Measurements from ENCODE around the gene NDUFA7.
"Not testable (repeated sequence)": the region's sequence is repeated elsewhere in the genome, so short reads cannot be mapped to it uniquely, and the experiment has no call there.

NDUFA7 gene

DNA sequence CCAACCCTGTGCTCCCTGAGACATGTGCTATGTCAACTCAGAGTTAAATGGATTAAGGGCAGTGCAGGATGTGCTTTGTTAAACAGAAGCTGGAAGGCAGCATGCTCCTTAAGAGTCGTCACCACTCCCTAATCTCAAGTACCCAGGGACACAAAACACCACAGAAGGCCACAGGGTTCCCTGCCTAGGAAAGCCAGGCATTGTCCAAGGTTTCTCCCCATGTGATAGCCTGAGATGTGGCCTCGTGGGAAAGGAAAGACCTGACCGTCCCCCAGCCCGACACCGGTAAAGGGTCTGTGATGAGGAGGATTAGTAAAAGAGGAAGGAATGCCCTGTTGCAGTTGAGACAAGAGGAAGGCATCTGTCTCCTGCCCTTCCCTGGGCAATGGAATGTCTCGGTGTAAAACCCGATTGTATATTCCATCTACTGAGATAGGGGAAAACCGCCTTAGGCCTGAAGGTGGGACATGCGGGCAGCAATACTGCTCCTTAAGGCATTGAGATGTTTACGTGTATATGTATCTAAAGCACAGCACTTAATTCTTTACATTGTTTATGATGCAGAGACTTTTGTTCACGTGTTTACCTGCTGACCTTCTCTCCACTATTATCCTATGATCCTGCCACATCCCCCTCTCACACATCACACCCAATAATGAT, 6.1 kb downstream of the NDUFA7 start:
- not testable (repeated sequence) for H3K36me3 Mint-ChIP-seq, H3K27me3 Mint-ChIP-seq, H3K27ac Mint-ChIP-seq, H3K4me3 Mint-ChIP-seq, H3K9me3 Mint-ChIP-seq
- peaks cover 11% of the 10 kb centered on the region for H3K4me1 Mint-ChIP-seq

DNA sequence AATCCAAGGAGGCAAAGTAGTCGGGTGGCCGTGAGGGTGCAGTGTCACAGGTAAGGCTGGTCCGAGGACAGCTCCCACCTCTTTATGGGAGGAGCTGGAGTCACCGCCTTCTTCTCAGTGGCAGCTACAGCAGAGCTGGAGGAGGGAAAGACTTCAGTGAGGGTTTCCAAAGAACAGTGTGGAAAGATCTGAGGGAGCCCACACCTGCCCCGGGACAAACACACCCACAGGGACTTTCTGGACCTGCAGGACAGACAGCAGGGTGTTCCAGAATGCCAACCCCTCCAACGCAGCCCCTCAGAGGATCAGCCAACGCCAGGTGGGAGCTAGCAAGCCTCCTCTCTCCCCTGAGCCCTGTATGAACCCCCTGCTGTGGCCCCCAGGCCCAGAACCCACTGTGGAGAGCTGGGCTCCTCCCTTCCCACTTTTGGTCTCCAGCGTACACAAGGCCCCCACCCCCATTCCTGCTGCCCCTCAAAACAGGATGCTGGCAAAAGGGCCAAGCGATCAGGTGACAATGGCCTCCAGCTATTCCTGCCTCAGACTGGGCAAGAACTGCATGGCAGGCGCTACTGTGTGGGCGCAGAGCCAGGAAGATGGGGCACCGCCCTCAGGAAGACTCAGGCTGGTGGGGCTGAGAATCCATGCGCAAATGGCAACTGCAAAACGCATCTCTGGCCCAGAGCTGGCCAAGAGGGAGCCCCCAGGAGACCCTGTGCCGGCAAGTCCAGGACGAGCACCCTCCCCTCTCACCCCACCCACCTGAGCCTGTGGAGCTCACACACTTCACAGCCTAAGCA, 9.5 kb downstream of the NDUFA7 start:
- Mint-ChIP-seq H3K27me3 (no peaks in the 10 kb centered on the region), H3K36me3 (peaks cover 8% of the 10 kb centered on the region), H3K27ac (no peak overlapping the region), H3K4me1 (peaks cover 25% of the 10 kb centered on the region), H3K4me3 (no peak overlapping the region), H3K9me3 (no peaks in the 10 kb centered on the region)

DNA sequence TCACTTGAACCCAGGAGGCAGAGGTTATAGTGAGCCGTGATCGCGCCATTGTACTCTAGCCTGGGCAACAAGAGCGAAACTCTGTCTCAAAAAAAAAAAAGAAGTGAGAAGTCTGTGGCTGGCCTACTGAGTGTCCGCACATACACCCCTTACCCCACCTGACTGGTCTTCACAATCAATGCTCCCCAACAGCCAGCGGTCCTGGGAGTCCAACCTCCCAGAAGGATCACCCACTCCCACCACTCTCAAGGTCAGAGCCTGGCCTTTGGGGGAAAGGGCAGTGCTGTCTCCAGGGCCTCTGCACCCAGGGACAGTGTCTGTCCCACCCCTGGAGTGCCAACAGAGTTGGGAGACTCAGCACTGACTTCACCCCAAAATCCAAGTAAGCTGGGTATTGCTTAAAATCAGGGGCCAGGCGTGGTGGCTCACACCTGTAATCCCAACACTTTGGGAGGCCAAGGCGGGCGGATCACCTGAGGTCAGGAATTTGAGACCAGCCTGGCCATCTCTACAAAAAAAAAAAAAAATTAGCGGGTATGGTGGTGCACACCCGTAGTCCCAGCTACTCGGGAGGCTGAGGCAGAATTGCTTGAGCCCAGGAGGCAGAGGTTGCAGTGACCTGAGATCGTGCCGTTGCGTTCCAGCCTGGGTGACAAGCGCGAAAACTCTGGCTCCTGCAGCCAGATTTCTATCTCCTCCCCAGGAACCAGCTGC, 10.7 kb downstream of the NDUFA7 start:
- no peak overlapping the region for H3K4me3 Mint-ChIP-seq
- peak overlapping the region; percentile 35 for H3K27ac Mint-ChIP-seq
- H3K4me1 Mint-ChIP-seq, result peaks cover 28% of the 10 kb centered on the region
- H3K27me3 Mint-ChIP-seq, result no peaks in the 10 kb centered on the region
- no peaks in the 10 kb centered on the region for H3K9me3 Mint-ChIP-seq
- peaks cover 6% of the 10 kb centered on the region for H3K36me3 Mint-ChIP-seq

DNA sequence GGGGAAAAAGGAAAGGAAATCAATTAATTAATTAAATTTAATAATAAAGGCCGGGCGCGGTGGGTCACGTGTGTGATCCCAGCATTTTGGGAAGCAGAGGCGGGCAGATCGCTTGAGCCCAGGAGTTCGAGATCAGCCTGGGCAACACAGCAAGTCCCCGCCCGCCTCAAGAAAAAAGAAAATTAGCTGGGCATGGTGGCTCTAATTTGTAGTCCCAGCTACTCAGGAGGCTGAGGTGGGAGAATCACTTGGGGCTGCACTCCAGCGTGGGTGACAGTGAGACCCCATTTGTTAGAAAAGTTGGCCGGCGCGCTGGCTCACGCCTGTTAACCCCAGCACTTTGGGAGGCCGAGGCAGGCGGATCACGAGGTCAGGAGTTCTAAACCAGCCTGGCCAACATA, 12.3 kb downstream of the NDUFA7 start:
- peak overlapping the region; percentile 85 for H3K4me3 Mint-ChIP-seq
- H3K27ac Mint-ChIP-seq, result peak overlapping the region; percentile 94
- H3K9me3 Mint-ChIP-seq, result no peaks in the 10 kb centered on the region
- peaks cover 28% of the 10 kb centered on the region for H3K4me1 Mint-ChIP-seq
- H3K27me3 Mint-ChIP-seq, result no peaks in the 10 kb centered on the region
- H3K36me3 Mint-ChIP-seq, result peaks cover 7% of the 10 kb centered on the region

DNA sequence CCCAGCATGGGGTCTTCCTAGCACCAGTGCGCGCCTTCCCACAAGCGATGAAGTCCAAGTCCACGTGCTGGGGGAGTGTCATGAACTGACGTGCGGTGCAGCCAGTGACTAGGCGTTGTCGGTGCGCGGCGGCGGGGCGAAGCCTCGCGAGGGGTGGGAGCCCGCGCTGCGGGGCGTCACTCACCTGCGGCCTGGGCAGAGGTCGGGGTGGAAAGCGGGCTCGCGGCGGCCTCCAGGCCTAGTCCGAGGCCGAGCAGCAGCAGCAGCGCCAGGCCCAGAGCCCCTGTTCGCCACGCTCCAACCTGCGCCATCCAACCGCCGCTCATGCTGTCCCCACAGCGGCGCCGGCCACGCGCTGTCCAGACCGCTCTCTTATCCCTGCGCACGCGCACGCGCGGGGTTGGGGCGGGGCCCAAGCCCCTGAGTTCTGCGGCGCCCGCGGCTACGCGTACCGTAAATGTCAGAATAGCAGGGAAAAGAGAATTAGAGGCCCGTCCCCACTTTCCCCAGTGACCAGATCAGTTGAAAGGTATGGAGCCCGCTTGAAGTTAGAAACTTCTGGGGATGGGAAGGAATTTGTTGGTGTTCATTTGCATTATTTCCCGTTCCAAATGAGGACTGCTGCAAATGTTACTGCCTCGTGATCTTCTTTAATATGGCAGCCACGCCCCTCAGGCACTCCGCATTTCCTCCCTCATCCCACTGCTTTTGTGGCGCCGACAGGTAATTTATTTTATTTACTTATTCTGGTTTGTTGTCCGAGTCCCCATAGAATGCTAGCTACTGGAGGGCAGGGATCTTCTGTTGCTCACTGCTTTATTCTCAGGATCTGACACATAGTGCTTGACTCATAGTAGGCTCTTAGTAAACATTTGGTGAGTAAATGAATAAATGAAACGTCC, 13.0 kb downstream of the NDUFA7 start, which contains the start of gene CD320:
CD320 (minus strand) TSS at position 394 of the 902 bp plus-strand sequence; CDS start at position 326, 68 bp downstream.
- H3K4me1 Mint-ChIP-seq, result peaks cover 28% of the 10 kb centered on the region
- H3K4me3 Mint-ChIP-seq, result peak within 1 kb of the TSS; percentile 85
- peaks cover 7% of the 10 kb centered on the region for H3K36me3 Mint-ChIP-seq
- H3K9me3 Mint-ChIP-seq, result no peaks in the 10 kb centered on the region
- H3K27ac Mint-ChIP-seq, result peak within 1 kb of the TSS; percentile 97
- H3K27me3 Mint-ChIP-seq, result no peaks in the 10 kb centered on the region

DNA sequence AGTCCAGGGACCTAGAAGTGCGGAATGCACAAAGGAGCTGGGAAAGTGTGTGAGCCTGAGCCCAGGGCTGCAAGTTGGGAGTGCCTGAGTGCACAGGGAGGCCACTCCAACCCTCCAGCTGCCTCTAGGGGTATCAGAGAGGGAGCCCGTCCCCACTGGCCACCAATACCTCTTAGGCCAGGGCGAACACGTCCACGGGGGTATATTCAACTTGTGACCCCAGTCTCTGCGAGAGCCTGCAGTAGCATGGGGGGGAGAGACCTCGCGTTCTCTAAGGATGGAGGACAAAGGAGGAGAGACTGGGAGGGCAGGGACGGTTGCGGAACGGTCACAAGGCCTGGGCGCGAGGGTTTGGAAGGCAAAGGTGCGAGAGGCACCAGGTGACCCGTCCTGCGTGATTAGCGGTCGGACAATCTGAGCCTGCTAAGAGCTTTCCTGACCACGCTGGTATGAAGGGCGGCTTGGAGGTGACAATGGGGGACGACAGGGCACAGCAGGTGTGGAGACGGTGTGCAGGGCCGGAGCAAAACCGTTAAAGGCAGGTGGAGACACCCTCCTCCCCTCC, 13.7 kb downstream of the NDUFA7 start:
- H3K27ac Mint-ChIP-seq, result peak overlapping the region; percentile 97
- peak overlapping the region; percentile 85 for H3K4me3 Mint-ChIP-seq
- peaks cover 28% of the 10 kb centered on the region for H3K4me1 Mint-ChIP-seq
- H3K36me3 Mint-ChIP-seq, result peaks cover 7% of the 10 kb centered on the region
- no peaks in the 10 kb centered on the region for H3K9me3 Mint-ChIP-seq
- no peaks in the 10 kb centered on the region for H3K27me3 Mint-ChIP-seq

DNA sequence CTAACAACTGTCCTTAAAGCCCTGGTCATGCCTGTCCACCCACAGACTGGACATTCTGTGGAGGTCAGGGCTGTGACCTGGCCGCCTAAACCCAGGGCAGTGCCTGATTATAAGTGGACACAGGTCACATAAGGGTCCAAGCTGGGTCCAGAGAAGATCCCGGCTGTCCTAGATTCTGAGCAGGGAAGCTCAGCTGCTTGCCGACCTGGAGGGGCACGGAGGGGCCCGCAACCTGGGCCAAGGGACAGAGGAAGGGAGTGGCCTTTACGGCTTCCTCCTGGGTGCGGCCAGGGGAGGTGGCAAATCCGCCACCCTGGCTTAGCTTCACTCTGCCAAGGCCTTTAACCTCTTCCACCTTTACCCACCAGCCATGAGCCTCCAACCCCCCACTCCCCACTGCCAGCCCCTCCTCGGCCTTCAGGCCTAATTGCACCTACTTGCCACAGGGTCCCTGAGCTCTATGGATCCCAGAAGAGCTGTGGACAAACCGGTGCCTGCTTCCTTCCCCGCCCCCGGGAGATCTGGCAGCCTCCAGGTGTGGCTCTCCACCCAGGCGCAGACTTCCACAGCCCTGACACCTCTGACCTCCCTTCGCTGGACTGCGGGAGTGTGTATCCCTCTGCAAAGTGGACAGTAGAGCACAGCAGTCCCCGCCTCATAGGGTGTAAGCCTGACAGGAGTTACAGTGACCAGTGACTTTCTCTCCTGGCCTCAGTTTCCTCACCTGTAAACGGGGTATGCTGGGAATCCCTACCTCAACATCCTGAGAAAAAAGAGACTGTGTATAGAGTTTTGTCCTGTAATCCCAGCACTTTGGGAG, 14.7 kb downstream of the NDUFA7 start:
- Mint-ChIP-seq H3K9me3 (no peaks in the 10 kb centered on the region), H3K4me3 (peak overlapping the region; percentile 85), H3K27me3 (no peaks in the 10 kb centered on the region), H3K27ac (peak overlapping the region; percentile 97), H3K4me1 (peaks cover 28% of the 10 kb centered on the region), H3K36me3 (peaks cover 7% of the 10 kb centered on the region)

DNA sequence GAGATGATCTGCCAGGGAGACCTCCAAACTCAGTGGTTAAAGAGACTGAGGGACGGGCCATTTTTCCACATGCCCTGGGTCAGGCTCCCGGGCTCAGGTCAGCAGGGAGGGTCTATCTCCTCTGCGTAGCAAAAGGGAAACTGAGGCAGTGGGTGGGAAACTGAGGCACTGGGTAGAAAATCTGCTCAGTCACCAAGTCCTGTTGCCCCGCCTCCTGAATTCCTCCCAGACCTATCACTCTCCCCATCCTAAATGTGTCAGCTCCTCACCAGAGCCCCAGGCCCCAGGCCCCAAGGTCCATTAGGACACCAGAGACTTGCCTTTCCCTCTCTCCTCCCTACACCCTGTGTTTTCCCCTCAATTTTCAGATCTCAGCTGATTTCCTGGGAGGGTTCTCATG, 15.4 kb downstream of the NDUFA7 start:
- Mint-ChIP-seq H3K27me3 (no peaks in the 10 kb centered on the region), H3K4me3 (no peak overlapping the region), H3K36me3 (peaks cover 5% of the 10 kb centered on the region)

DNA sequence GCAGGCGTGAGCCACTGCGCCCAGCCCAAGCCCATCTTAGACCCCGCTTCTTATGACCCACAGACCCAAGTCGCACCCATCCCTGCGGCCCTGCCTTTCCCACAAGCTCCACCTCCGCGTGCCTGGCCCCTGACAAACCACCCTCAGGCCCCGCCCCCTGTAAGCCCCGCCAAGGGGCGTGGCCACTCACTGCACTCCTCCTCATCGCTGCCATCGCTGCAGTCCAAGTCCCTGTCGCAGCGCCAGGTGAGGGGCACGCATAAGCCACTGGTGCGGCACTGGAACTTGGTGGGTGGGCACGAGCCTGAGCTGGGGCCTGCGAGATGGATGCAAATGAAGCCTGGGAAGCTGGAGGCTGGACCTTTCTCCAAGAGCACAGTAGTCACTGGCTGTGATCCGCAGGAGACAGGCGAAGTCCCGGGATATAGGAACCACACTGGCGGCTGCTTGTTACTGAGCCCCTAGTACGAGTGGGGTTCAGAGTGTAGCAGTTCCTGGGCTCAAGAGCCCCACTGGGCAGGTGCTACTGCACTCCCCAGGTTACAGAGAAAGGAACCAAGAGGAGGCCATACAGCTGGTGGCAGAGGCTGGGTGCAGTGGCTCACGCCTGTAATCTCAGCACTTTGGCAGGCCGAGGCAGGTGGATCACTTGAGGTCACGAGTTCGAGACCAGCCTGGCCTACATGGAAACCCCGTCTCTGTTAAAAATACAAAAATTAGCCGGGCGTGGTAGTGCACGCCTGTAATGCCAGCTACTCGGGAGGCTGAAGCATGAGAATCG, 16.1 kb downstream of the NDUFA7 start:
- H3K36me3 Mint-ChIP-seq, result peaks cover 5% of the 10 kb centered on the region
- no peaks in the 10 kb centered on the region for H3K27me3 Mint-ChIP-seq
- H3K4me3 Mint-ChIP-seq, result no peak overlapping the region
- H3K27ac Mint-ChIP-seq, result no peak overlapping the region
- H3K9me3 Mint-ChIP-seq, result no peaks in the 10 kb centered on the region
- H3K4me1 Mint-ChIP-seq, result peaks cover 28% of the 10 kb centered on the region

More for the DNA sequence above, 15.4 kb downstream of the NDUFA7 start:
- Mint-ChIP-seq H3K27ac (peak overlapping the region; percentile 65), H3K9me3 (no peaks in the 10 kb centered on the region), H3K4me1 (peaks cover 28% of the 10 kb centered on the region)

DNA sequence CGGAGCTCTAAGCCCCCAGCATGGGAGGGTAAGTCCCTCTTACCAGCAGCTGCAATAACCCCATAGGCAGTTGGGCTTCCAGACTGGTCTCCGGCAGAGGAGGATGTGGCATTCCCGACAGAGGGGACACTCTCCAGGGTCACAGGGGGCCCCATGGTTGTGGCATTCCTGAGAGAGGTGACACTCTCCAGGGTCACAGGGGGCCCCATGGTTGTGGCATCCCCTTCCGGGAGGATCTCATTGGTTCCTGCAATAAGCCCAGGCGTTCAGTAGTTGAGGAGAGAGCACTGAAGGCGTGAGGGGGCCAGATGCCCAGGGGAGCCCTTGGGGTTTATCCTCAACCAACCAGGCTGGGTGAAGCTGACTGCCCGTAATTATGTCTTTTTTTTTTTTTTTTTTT, 18.4 kb downstream of the NDUFA7 start:
- Mint-ChIP-seq H3K27ac (no peak overlapping the region), H3K9me3 (no peaks in the 10 kb centered on the region), H3K36me3 (peaks cover 2% of the 10 kb centered on the region), H3K4me3 (no peak overlapping the region), H3K27me3 (no peaks in the 10 kb centered on the region), H3K4me1 (peaks cover 13% of the 10 kb centered on the region)

DNA sequence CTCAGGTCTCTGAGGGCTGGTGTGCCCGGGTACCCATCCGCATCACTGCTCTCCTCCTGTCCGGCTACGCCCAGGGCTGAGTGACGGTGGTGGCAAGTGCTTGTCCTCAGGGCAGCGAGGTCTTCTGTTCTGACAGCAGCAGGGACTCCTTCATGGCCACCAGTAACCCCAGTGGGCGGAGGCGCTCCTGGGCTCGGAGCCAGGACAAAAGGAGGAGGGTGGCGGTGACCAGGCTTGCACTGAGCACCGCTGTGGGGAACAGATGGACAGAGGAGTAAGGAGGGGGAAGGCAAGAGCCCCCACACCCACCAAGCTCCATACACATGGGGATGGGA, 18.9 kb downstream of the NDUFA7 start:
- peaks cover 9% of the 10 kb centered on the region for H3K4me1 Mint-ChIP-seq
- H3K9me3 Mint-ChIP-seq, result no peaks in the 10 kb centered on the region
- H3K4me3 Mint-ChIP-seq, result no peak overlapping the region
- no peaks in the 10 kb centered on the region for H3K27me3 Mint-ChIP-seq
- H3K27ac Mint-ChIP-seq, result no peak overlapping the region
- H3K36me3 Mint-ChIP-seq, result peaks cover 2% of the 10 kb centered on the region

DNA sequence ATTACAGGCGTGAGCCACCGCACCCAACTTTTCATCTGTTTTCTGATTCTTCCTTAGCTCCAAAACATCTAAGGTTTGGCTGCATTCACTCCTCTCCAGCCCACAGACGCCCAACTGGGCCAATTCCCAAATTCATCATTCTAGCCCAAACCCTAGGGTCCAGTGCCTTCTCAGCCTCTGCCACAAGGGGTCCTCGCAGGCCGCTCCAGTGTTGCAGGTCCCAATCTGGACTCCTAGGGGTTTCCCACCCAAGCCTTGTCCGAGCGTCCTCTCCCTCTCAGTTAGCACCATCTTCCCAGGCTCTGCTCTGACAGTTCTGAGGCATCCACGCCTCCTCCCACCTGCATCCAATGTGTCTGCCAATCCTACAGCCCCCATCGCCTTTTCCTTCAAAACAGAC, 29.8 kb downstream of the NDUFA7 start:
- H3K36me3 Mint-ChIP-seq, H3K4me3 Mint-ChIP-seq, H3K9me3 Mint-ChIP-seq, H3K27me3 Mint-ChIP-seq, H3K27ac Mint-ChIP-seq, H3K4me1 Mint-ChIP-seq: not testable (repeated sequence)

DNA sequence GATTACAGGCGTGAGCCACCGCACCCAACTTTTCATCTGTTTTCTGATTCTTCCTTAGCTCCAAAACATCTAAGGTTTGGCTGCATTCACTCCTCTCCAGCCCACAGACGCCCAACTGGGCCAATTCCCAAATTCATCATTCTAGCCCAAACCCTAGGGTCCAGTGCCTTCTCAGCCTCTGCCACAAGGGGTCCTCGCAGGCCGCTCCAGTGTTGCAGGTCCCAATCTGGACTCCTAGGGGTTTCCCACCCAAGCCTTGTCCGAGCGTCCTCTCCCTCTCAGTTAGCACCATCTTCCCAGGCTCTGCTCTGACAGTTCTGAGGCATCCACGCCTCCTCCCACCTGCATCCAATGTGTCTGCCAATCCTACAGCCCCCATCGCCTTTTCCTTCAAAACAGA, 44.7 kb downstream of the NDUFA7 start:
- not testable (repeated sequence) for H3K27me3 Mint-ChIP-seq, H3K36me3 Mint-ChIP-seq, H3K27ac Mint-ChIP-seq, H3K4me1 Mint-ChIP-seq, H3K4me3 Mint-ChIP-seq, H3K9me3 Mint-ChIP-seq

DNA sequence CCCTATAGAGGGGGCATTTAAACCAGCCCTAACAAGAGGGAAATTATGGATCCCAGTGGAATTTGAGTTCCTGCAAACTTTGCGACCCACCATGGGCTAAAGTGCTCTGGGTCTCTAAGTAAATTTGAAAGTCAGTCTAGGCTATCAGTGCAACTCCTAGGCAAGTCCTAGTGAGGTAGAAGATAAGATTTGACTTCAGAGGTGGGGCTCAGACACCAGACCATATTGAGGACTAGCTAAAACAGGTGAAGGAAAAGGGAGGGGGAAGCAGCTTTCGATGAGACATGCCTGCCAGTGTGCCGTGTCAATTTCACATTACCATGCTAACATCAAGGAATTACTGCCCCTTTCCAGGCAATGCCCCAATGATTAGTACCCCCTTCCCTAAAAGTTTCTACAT, 51.5 kb downstream of the NDUFA7 start:
- Mint-ChIP-seq H3K27me3 (no peaks in the 10 kb centered on the region), H3K9me3 (no peaks in the 10 kb centered on the region), H3K4me1 (peaks cover 12% of the 10 kb centered on the region), H3K27ac (peak overlapping the region; percentile 98), H3K36me3 (no peaks in the 10 kb centered on the region), H3K4me3 (peak overlapping the region; percentile 92)
